ENCODE data around the gene TNPO3. TPM values are rescaled to one million over a fixed set of nuclear protein-coding genes. Genes with fewer than 3 reads are reported as not detected.
"Not testable (repeated sequence)": the region's sequence is repeated elsewhere in the genome, so short reads cannot be mapped to it uniquely, and the experiment has no call there.

TNPO3 gene
- total RNA-seq, 2 experiments from 2014 or later, result 57.7 to 60.5 TPM

DNA sequence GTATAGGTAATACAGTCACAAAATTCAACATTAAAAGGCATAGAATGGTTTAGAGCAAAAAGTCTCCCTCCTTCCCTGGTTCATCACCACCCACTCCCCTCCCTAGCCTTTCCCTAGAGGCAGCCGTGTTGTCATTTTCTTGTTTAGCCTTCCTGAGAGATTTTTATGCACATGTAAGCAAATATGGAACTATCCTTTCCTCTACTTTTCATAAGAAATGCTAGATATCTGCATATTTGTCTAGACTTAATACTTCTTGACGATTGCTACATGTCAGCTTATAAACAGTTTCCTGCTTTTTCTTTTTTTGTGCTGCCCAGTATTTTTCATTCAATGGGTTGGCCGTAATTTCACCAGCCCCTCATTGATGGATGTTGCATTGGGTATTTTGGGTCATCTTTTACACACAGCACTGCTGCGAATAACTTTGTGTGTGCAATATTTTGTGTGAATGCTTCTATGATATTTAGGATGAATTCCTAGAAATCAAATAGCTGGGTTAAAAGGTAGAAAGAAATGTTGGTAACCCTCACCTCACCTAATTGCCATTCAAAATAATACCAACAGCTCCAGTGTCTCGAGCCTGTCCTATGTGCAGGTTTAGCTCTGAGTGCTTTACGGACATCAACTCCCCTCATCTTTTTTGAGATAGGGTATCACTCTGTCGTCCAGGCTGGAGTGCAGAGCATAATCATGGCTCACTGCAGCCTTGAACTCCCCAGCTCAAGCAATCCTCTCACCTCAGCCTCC, 110.2 kb downstream of the TNPO3 start:
- intact Hi-C loops (cut with DNase I, micrococcal nuclease), result no loop called here
- no peak overlapping the region for H3K27ac Mint-ChIP-seq
- no peak for ATAC-seq

DNA sequence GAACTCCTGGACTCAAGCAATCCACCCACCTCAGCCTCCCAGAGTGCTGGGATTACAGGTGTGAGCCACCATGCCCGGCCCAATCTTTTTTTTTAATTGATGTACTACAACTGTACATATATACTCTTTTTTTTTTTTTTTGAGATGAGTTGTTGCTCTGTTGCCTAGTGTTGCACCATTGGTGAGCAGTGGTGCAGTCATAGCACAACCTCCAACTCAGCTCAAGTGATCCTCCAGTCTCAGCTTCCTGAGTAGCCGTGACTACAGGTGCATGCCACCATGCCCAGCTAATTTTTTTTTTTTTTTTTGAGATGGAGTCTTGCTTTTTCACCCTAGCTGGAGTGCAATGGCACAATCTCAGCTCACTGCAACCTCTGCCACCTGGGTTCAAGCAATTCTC, 111.7 kb downstream of the TNPO3 start:
- H3K27ac Mint-ChIP-seq; H3K36me3 Mint-ChIP-seq (ENCODE audit: low read depth); H3K4me3 Mint-ChIP-seq; H3K9me3 Mint-ChIP-seq (ENCODE audit: low read depth); intact Hi-C loops (cut with DNase I, micrococcal nuclease): not testable (repeated sequence)
- Mint-ChIP-seq H3K27me3 (peaks cover 11% of the 10 kb centered on the region), H3K4me1 (peaks cover 28% of the 10 kb centered on the region)
- CTCF ChIA-PET, result interaction anchor here (0.6 to 1.2 kb wide), 2 partner anchors 8 to 10 kb away, joined by 3 read pairs; no protein-coding TSS in a partner anchor
- DNase-seq, result peak; percentile 45
- peak; percentile 58 for ATAC-seq
- POLR2A ChIA-PET, result interaction anchor here (0.6 kb wide), 1 partner anchor 10 kb away, joined by 4 read pairs; no protein-coding TSS in a partner anchor

More for the DNA sequence above, 110.2 kb downstream of the TNPO3 start:
- ChIA-PET CTCF (no interaction called here), POLR2A (interaction anchor here (0.6 kb wide), 1 partner anchor 534 kb away, joined by 3 read pairs; no protein-coding TSS in a partner anchor)
- no peak for DNase-seq
- H3K36me3 Mint-ChIP-seq (ENCODE audit: low read depth), result no peaks in the 10 kb centered on the region
- H3K27me3 Mint-ChIP-seq, result peaks cover 7% of the 10 kb centered on the region
- peaks cover 16% of the 10 kb centered on the region for H3K4me1 Mint-ChIP-seq
- no peaks in the 10 kb centered on the region for H3K9me3 Mint-ChIP-seq (ENCODE audit: low read depth)
- H3K4me3 Mint-ChIP-seq, result no peak overlapping the region

DNA sequence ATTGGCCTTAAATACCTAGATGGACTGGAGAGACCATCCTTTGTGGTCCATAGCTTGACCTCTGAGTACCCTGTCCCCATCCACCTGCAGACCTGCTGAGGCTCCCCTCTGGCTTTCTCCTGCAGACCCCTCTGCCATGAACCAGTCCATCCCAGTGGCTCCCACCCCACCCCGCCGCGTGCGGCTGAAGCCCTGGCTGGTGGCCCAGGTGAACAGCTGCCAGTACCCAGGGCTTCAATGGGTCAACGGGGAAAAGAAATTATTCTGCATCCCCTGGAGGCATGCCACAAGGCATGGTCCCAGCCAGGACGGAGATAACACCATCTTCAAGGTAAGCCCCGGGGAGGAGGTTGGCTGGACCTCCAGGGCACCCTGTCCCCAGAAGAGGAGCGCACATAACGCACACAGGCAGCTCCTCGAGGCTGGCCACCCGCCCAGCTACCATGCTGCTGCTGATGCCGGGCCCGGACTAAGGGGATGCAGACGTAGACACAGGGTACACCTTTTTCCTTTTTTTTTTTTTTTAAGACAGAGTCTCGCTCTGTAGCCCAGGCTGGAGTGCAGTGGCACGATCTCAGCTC, 112.9 kb downstream of the TNPO3 start:
- no peak for DNase-seq
- Mint-ChIP-seq H3K27me3 (peaks cover 16% of the 10 kb centered on the region), H3K9me3 (ENCODE audit: low read depth) (no peaks in the 10 kb centered on the region), H3K4me3 (no peak overlapping the region), H3K36me3 (ENCODE audit: low read depth) (peaks cover 2% of the 10 kb centered on the region), H3K27ac (no peak overlapping the region), H3K4me1 (peaks cover 33% of the 10 kb centered on the region)
- intact Hi-C loops (cut with DNase I, micrococcal nuclease), result no loop called here
- POLR2A ChIA-PET, result no interaction called here
- ATAC-seq, result no peak
- CTCF ChIA-PET, result interaction anchor here (1.0 kb wide), 1 partner anchor 150 kb away, joined by 3 read pairs; no protein-coding TSS in a partner anchor

DNA sequence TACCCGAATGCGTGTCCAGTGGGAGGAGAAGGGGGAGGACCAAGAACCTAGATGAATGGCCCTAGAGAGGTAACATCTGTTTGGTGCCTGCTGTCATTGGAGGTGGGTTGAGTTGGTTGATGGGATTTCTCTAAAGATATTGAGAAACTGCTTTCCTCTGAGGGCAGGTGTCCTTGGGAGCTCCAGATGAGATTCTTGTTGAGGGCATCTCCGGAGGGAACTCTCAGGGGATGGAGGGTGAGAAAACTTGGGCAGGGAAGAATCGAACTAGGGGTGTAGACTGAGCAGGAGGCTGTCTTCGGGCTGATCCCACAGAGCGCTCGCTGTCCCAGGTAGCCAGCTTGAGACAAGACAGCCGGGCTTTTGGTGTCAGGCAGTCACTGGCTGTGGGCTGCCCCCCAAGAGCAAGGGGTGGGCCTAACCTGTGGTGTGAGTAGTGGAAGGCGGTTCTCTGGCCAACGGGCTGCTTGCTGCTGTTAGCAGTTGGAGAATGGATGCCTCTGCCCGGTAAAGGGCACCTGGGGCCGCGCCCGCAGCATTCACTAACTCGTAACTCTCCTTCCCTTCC, 113.5 kb downstream of the TNPO3 start:
- ChIA-PET POLR2A (no interaction called here), CTCF (interaction anchor here (0.7 to 1.0 kb wide), 2 partner anchors 13 to 150 kb away, joined by 3 read pairs; no protein-coding TSS in a partner anchor)
- H3K27ac Mint-ChIP-seq, result peak overlapping the region; percentile 28
- ATAC-seq (no peak), DNase-seq (no peak)
- H3K4me1 Mint-ChIP-seq, result peaks cover 34% of the 10 kb centered on the region
- peaks cover 20% of the 10 kb centered on the region for H3K27me3 Mint-ChIP-seq
- no peak overlapping the region for H3K4me3 Mint-ChIP-seq
- intact Hi-C loops (cut with DNase I, micrococcal nuclease), result no loop called here
- no peaks in the 10 kb centered on the region for H3K9me3 Mint-ChIP-seq (ENCODE audit: low read depth)
- peaks cover 2% of the 10 kb centered on the region for H3K36me3 Mint-ChIP-seq (ENCODE audit: low read depth)

DNA sequence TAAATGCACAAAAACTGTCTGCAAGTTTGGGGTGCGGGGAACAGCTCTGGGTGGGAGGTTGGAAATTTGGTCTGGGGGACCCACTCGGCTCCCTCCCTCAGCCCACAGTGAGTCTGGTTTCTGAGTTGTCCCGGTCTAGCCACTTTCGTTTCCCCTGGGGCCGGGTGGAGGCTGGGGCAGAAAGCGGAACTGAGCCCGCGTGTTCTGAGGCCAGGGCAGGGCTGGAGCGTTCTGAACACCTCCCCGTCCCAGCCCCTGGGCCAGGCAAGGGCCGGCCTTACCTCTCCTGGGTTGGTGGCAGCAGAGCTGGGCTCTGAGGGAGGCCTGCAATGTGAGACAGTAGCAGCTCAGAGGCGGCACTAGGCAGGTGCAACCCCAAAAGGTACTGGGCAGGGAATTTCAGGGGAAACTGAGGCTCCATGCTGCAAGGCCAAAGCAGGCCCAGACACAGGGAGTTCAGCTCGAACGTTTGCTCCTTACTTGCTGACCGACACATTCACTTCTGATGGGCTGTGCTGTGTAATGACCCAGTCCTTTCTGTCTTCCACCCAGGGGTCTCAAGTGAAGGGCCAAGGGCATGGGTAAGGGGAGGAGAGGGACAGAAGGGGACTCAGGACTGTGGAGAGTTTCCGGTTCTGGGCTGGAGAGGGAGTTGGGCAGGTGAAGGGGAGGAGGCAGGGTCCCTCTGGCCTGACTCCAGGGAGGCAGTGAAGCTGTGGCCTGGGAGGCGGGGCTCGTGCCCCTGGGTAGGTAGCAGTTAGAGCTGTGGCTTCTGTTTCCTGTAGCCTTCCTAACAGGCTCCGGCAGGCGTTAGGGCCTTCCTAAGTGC, 114.2 kb downstream of the TNPO3 start:
- no peaks in the 10 kb centered on the region for H3K9me3 Mint-ChIP-seq (ENCODE audit: low read depth)
- H3K4me1 Mint-ChIP-seq, result peaks cover 34% of the 10 kb centered on the region
- POLR2A ChIA-PET, result no interaction called here
- H3K4me3 Mint-ChIP-seq, result peak overlapping the region; percentile 87
- intact Hi-C loops (cut with DNase I, micrococcal nuclease), result no loop called here
- H3K36me3 Mint-ChIP-seq (ENCODE audit: low read depth), result peaks cover 2% of the 10 kb centered on the region
- peak overlapping the region; percentile 28 for H3K27ac Mint-ChIP-seq
- DNase-seq, result peak; percentile 33
- CTCF ChIA-PET, result interaction anchor here (0.7 to 1.5 kb wide), 4 partner anchors 13 to 151 kb away, joined by 3 to 4 read pairs (median 3); no protein-coding TSS in a partner anchor
- ATAC-seq, result peak; percentile 20
- H3K27me3 Mint-ChIP-seq, result peaks cover 20% of the 10 kb centered on the region

DNA sequence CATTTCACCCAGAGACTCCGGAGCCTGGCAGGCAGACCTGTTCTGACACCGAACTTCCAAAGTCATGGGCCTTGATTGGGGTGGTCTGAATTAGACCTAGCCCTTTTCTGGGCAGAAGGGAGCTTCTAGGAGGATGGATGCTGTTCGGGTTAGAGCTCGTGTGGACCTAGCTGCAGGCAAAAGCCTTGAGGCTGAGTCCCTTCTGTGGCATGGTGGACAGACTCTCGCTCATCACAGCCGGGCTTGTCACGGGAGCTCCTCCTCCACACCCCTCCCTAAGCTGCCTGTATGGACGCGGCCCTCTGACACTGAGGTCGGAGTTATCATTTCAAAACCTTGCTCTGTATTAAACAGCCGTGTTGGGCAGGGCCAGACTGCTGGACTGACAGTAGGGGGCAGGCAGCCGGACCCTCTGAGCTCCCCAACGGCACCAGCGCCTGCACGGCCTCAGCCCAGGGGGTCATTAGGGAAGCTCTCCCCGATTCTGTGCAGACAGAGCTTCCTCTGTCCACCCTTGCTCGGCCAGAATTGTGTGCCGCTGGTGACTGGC, 115.0 kb downstream of the TNPO3 start:
- Mint-ChIP-seq H3K27ac (no peak overlapping the region), H3K4me1 (peaks cover 34% of the 10 kb centered on the region), H3K9me3 (ENCODE audit: low read depth) (no peaks in the 10 kb centered on the region), H3K36me3 (ENCODE audit: low read depth) (peaks cover 2% of the 10 kb centered on the region), H3K4me3 (peak overlapping the region; percentile 87), H3K27me3 (peaks cover 20% of the 10 kb centered on the region)
- ATAC-seq (no peak), DNase-seq (no peak)
- ChIA-PET POLR2A (no interaction called here), CTCF (interaction anchor here (0.7 to 1.5 kb wide), 5 partner anchors 8 to 224 kb away, joined by 3 to 4 read pairs (median 3); no protein-coding TSS in a partner anchor)
- intact Hi-C loops (cut with DNase I, micrococcal nuclease), result no loop called here

DNA sequence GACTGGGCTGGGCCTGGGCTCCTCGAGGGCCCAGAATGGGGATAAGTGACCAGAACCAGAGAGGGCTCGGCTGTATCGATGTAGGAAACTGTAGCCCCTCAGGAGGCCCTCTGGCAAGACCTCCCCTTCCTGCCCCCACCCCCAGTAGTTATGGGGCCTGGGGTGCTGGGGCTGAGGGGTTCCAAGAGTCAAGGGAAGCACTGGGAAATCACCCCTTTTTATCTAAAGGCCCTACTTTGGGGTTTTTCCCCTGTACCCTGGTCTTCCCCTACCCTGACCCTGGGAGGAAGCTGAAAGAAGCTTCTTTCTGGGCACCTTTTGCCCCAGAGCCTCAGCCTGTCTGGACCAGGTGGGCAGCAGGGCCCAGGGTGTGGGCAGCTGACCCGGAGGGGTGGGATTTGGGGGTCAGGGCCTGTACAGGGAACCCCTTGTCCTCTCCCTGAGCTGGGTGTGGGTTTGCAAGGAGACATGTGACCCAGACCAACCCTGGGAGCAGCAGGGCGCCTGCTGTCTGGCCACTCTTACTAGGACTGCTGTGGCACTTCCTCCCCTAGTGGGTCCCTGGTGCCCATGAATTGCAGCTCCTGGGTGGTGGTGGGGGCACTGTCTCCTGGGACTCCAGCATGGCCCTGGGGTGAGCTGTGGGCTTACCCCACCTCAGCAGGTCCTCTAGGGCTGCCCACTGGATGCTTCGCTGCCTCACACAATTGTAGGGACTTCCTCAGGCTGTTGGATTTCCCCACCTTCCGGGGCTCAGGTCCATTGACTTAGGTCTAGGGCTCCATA, 115.6 kb downstream of the TNPO3 start:
- intact Hi-C loops (cut with DNase I, micrococcal nuclease), result no loop called here
- Mint-ChIP-seq H3K9me3 (ENCODE audit: low read depth) (no peaks in the 10 kb centered on the region), H3K4me3 (peak overlapping the region; percentile 87), H3K27ac (no peak overlapping the region), H3K4me1 (peaks cover 34% of the 10 kb centered on the region), H3K36me3 (ENCODE audit: low read depth) (peaks cover 2% of the 10 kb centered on the region), H3K27me3 (peaks cover 20% of the 10 kb centered on the region)
- POLR2A ChIA-PET, result no interaction called here
- DNase-seq, result no peak
- CTCF ChIA-PET, result interaction anchor here (0.6 to 1.5 kb wide), 5 partner anchors 9 to 224 kb away, joined by 3 to 4 read pairs (median 3); no protein-coding TSS in a partner anchor
- ATAC-seq, result peak; percentile 54

DNA sequence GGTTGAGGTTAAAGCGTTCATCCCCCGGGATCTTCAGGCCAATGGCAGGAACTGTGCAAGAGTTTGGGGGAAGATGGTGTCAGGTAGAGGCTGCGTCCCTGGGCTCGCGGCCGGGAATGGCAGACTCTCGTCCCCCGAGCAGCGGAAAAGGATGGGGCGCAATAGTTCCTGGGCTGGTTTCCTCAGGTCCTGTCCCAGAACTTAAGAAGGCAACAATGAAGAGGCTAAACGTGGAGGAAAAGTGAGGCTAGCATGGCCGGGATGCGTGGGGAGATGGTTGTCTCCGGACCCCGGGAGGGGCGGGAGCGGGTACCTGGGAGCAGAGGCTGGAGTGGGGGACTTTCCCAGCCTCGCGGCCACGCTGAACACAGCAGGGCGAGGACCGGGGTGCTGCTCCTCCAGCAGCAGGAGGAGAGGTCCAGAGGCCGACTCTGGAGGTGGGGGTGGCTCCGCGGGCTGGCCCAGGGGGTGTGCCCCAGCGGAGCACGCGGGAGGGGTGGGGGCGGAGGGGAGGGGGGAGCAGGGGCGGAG, 116.3 kb downstream of the TNPO3 start:
- no peaks in the 10 kb centered on the region for H3K9me3 Mint-ChIP-seq (ENCODE audit: low read depth)
- ChIA-PET POLR2A (no interaction called here), CTCF (interaction anchor here (0.6 to 0.9 kb wide), 2 partner anchors 151 to 153 kb away, joined by 3 read pairs; no protein-coding TSS in a partner anchor)
- peak overlapping the region; percentile 87 for H3K4me3 Mint-ChIP-seq
- H3K36me3 Mint-ChIP-seq (ENCODE audit: low read depth), result peaks cover 2% of the 10 kb centered on the region
- ATAC-seq (peak; percentile 27), DNase-seq (peak; percentile 55)
- peak overlapping the region; percentile 83 for H3K27ac Mint-ChIP-seq
- intact Hi-C loops (cut with DNase I, micrococcal nuclease), result no loop called here
- peaks cover 36% of the 10 kb centered on the region for H3K4me1 Mint-ChIP-seq
- H3K27me3 Mint-ChIP-seq, result peaks cover 20% of the 10 kb centered on the region

DNA sequence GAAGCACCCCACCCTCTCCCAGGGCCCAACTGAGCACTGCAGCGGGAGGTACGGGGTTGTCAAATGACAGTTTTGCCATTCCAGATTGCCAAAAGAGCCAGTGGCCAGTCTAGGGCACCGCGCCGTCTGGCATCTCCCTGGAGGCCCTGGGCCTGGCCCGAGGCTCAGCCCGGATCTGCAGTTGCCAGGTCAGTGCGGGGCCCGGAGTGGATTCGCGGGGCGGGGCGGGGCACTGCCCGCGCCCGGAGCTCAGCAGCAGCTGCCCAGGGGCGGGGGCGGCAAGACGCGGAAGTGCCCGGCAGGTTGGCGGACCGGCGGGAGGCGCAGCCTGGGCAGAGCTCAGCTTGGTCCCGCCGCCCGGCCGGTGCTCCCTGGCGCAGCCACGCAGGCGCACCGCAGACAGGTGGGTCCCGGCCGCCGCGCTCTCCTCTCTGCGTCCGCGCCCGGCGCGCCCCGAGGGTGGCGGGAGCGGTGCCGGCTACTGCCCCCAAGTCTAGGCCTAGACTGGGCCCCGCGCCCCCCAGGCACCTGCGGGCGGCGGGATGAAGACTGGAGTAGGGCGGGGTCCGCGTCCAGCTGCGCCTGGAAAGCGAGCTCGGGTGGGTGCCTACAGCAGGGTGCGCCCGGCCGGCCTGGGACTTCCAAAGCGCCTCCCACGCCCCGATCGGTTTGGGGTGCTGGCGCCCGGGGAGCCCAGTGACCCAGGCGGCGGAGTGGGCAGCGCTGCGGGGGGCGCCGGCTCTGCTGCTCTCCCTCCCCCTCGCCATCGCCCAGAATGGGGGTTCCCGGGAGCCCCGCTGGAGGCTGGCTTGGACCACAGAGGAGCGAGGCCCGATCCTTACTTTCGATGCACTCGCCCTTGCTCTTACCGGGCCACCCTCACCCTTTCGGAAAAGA, 117.0 kb downstream of the TNPO3 start, which contains the start of gene IRF5:
IRF5 (plus strand) TSS at position 281 of the 897 bp plus-strand sequence. CDS start 4,155 bp downstream, outside the sequence.
- Mint-ChIP-seq H3K4me3 (peak within 1 kb of the TSS; percentile 87), H3K27me3 (peaks cover 20% of the 10 kb centered on the region), H3K4me1 (peaks cover 43% of the 10 kb centered on the region), H3K27ac (peak within 1 kb of the TSS; percentile 83), H3K9me3 (ENCODE audit: low read depth) (no peaks in the 10 kb centered on the region), H3K36me3 (ENCODE audit: low read depth) (peaks cover 2% of the 10 kb centered on the region)
- intact Hi-C loops (cut with DNase I, micrococcal nuclease), result no loop called here
- ChIA-PET CTCF (interaction anchor here (0.5 to 0.9 kb wide), 2 partner anchors 152 to 161 kb away, joined by 3 to 4 read pairs; no protein-coding TSS in a partner anchor), POLR2A (no interaction called here)
- DNase-seq (peak; percentile 50), ATAC-seq (peak; percentile 11)

Measured in activated CD4-positive, alpha-beta T cell treated with anti-CD3 and anti-CD28 coated beads for 36 hours (primary cell).